ENCODE data around the gene VCL. TPM values are rescaled to one million over a fixed set of nuclear protein-coding genes. Genes with fewer than 3 reads are reported as not detected.

VCL gene
- total RNA-seq, 1 experiment from 2014 or later, result 382 TPM

GRCh38 chr10:73991203-73991883 is 6.6 kb upstream of the VCL start:
- POLR2A ChIA-PET (ENCODE audit: unreplicated experiment), result interaction anchor here (0.7 kb wide), 1 partner anchor 9 kb away, joined by 7 read pairs; no protein-coding TSS in a partner anchor
- TF ChIP-seq EZH2phosphoT487 (IDR thresholded peaks at IDR 0.05; ENCODE audit: borderline replicate concordance, low read length) (no peak), EZH2 (IDR thresholded peaks at IDR 0.05; ENCODE audit: low read length, unreplicated experiment) (no peak)
- TF ChIP-seq, protein P1, sequence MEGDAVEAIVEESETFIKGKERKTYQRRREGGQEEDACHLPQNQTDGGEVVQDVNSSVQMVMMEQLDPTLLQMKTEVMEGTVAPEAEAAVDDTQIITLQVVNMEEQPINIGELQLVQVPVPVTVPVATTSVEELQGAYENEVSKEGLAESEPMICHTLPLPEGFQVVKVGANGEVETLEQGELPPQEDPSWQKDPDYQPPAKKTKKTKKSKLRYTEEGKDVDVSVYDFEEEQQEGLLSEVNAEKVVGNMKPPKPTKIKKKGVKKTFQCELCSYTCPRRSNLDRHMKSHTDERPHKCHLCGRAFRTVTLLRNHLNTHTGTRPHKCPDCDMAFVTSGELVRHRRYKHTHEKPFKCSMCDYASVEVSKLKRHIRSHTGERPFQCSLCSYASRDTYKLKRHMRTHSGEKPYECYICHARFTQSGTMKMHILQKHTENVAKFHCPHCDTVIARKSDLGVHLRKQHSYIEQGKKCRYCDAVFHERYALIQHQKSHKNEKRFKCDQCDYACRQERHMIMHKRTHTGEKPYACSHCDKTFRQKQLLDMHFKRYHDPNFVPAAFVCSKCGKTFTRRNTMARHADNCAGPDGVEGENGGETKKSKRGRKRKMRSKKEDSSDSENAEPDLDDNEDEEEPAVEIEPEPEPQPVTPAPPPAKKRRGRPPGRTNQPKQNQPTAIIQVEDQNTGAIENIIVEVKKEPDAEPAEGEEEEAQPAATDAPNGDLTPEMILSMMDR (conservative IDR thresholded peaks at IDR 0.05; ENCODE audit: low read depth, low read length), result no peak
- Histone ChIP-seq H3K79me2 (ENCODE audit: low read length) (no peaks in the 10 kb centered on the region), H3K4me3 (ENCODE audit: low read length) (no peak overlapping the region), H2AFZ (ENCODE audit: low read length) (no peak overlapping the region), H3K9me2 (replicated peaks; ENCODE audit: low read length) (no peaks in the 10 kb centered on the region), H3K4me2 (ENCODE audit: low read length) (no peak overlapping the region), H4K20me1 (ENCODE audit: low read length) (no peaks in the 10 kb centered on the region), H3K27me3 (ENCODE audit: low read length) (no peaks in the 10 kb centered on the region), H3K9ac (ENCODE audit: low read length) (no peak overlapping the region), H3K9me3 (ENCODE audit: low read length) (no peaks in the 10 kb centered on the region), H3K36me3 (ENCODE audit: low read depth, low read length) (no peaks in the 10 kb centered on the region), H3K27ac (ENCODE audit: low read length) (no peak overlapping the region), H3K4me1 (ENCODE audit: insufficient read depth, low read length) (no peaks in the 10 kb centered on the region), H3F3A (ENCODE audit: low read length, unreplicated experiment) (no peaks in the 10 kb centered on the region)
- no TSS peak for BruUV-seq (replicated peaks)
- intact Hi-C loops (cut with micrococcal nuclease), result no loop called here
- ATAC-seq (no peak), DNase-seq (no peak)
- CTCF ChIA-PET, result no interaction called here

GRCh38 chr10:73991884-73992245 is 6.1 kb upstream of the VCL start:
- no peak overlapping the region for H3K27ac ChIP-seq (ENCODE audit: low read length)
- no peaks in the 10 kb centered on the region for H4K20me1 ChIP-seq (ENCODE audit: low read length)
- no peak overlapping the region for H3K4me3 ChIP-seq (ENCODE audit: low read length)
- intact Hi-C loops (cut with micrococcal nuclease), result no loop called here
- no peak overlapping the region for H3K4me2 ChIP-seq (ENCODE audit: low read length)
- H3F3A ChIP-seq (ENCODE audit: low read length, unreplicated experiment), result no peaks in the 10 kb centered on the region
- H3K36me3 ChIP-seq (ENCODE audit: low read depth, low read length), result no peaks in the 10 kb centered on the region
- no peak overlapping the region for H3K9ac ChIP-seq (ENCODE audit: low read length)
- DNase-seq (no peak), ATAC-seq (peak; percentile 31)
- BruUV-seq (replicated peaks), result no TSS peak
- no peaks in the 10 kb centered on the region for H3K27me3 ChIP-seq (ENCODE audit: low read length)
- H3K4me1 ChIP-seq (ENCODE audit: insufficient read depth, low read length), result no peaks in the 10 kb centered on the region
- H3K79me2 ChIP-seq (ENCODE audit: low read length), result no peaks in the 10 kb centered on the region
- ChIA-PET POLR2A (ENCODE audit: unreplicated experiment) (interaction anchor here (0.7 kb wide), 1 partner anchor 9 kb away, joined by 7 read pairs; no protein-coding TSS in a partner anchor), CTCF (no interaction called here)
- H2AFZ ChIP-seq (ENCODE audit: low read length), result no peak overlapping the region
- no peaks in the 10 kb centered on the region for H3K9me2 ChIP-seq (replicated peaks; ENCODE audit: low read length)
- H3K9me3 ChIP-seq (ENCODE audit: low read length), result no peaks in the 10 kb centered on the region
- TF ChIP-seq EZH2phosphoT487 (IDR thresholded peaks at IDR 0.05; ENCODE audit: borderline replicate concordance, low read length), result no peak
- no peak for TF ChIP-seq EZH2 (IDR thresholded peaks at IDR 0.05; ENCODE audit: low read length, unreplicated experiment)
- TF ChIP-seq, protein P1 (conservative IDR thresholded peaks at IDR 0.05; ENCODE audit: low read depth, low read length), result no peak
